ENCODE results near the gene HASPIN.

DNA sequence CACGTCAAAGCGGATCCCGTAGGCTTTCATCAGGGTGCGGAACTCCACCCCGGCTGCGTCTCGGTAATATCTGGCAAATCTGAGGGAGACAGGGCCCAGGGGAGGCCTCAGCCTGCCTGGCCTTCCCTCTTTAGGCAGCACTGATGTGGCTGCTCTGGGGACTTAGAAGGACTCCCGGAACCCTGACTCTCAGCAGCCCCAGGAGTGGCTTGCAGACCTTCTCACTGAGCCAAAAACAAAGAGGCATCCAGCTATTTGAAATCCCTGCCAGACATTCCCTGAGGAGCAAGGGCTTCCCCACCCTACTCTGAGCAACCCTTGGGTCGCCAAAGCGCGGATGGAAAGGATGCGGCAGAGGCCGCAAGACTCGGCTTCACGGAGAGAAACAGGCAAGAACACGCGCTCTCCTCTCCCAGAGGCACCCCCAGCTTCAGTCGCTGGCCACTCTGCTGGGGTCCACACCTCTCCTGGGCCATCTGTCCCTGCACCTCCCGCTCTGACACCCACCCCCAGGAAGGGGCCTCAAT lies 35.6 kb upstream of the HASPIN start:
- TF ChIP-seq, protein P1, sequence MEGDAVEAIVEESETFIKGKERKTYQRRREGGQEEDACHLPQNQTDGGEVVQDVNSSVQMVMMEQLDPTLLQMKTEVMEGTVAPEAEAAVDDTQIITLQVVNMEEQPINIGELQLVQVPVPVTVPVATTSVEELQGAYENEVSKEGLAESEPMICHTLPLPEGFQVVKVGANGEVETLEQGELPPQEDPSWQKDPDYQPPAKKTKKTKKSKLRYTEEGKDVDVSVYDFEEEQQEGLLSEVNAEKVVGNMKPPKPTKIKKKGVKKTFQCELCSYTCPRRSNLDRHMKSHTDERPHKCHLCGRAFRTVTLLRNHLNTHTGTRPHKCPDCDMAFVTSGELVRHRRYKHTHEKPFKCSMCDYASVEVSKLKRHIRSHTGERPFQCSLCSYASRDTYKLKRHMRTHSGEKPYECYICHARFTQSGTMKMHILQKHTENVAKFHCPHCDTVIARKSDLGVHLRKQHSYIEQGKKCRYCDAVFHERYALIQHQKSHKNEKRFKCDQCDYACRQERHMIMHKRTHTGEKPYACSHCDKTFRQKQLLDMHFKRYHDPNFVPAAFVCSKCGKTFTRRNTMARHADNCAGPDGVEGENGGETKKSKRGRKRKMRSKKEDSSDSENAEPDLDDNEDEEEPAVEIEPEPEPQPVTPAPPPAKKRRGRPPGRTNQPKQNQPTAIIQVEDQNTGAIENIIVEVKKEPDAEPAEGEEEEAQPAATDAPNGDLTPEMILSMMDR (IDR thresholded peaks at IDR 0.05): no peak
- TF ChIP-seq ZFX (IDR thresholded peaks at IDR 0.05; ENCODE audit: borderline replicate concordance): no peak
